ENCODE measurements around the gene SMARCE1.

Gene SMARCE1

GRCh38 chr17:40612599-40613244, 34.9 kb downstream of the SMARCE1 start:
- no peak for DNase-seq (ENCODE audit: low read depth in 2 of 2, low spot score in 1 of 2)

DNA sequence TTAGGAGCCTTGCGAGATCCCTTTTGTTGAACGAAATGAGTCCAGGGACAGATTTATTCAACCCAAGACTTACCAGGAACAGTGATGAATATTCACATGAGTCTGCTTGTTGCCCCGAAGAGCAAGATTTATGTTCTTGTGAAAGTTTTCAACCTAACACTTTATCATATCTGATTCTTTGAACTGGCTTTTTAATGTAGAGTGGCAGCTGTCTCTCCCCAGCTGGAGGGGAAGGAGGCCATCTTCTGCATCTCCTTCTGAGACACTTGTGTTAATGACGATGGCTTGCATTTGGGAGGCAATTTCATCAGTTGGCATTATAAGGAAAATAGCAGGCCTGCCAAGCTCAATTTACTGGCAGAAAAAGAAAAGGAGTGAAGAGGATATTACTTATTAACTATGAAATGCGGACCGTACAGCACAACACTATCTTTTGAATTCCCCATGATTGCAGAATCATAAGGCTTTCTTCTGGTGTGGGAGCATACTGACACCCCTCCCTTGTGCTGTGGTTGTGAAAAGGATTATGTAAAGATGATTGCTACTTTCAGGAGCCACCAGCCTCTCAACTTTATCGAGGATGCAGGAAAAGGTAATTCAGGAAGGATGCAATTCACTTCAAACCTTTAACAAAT, 35.7 kb downstream of the SMARCE1 start:
- DNase-seq (ENCODE audit: low read depth in 2 of 2, low spot score in 1 of 2): no peak

DNA sequence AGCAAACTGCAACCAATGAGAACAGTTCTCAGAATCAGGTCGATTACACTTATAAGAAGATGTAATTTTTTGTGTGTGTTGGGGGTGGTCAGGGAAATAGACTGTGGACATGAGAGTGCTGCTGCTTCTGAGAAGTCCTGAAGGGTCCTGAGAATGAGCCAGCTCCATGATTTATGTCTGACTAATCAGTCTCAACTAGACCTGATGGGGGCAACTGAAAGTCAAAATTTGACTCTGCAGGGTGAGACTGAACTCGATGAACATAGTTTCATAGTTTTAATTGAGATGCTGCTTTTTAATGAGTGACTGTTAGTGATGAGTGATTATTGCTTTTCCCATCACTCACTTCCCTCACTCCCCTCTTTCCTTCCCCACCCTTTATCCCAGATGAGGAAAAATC, 37.3 kb downstream of the SMARCE1 start:
- no peak for DNase-seq (ENCODE audit: low read depth in 2 of 2, low spot score in 1 of 2)

DNA sequence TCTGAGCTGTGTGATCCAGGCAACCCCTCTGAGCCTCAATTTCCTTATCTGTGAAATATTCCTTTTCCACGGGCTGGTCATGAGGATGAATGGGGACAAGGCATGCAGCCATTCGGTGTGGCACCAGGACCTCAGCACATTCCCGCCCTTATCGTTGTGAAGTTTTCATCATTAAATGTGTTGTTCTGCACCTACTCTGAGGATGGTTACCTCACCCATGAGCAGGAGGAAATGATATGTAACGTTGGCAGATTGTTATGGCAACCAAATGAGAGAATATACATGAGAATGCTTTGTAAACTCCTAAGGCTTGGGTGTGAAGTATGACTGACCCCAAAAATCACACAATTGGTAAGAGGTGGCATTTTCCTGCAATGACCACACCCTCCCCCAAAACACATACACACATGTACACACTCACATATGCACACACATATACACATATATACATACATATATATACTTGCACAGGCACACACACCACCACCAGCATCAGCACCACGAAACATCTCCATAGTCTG, 39.5 kb downstream of the SMARCE1 start:
- no peak for DNase-seq (ENCODE audit: low read depth in 2 of 2, low spot score in 1 of 2)

DNA sequence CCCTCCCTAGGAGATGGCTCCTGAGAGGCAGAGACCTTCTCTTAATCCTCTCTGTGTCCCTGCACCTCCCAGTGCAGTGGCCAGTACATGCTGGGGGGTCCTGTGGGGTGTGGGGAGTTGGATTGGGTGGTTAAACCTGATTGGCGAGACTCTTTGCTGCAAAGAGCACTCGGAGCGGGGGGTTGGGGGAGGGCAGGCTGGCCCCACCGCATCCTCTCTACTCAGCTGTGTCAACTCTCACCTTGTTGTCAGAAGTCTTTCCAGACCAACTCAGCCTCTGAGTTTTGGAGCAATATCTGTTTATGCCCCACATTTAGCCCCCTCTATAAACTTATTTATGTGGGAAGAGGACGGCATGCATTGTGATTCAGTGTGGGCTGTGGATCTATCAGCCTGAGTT, 40.0 kb downstream of the SMARCE1 start:
- no peak for DNase-seq (ENCODE audit: low read depth in 2 of 2, low spot score in 1 of 2)

- DNase-seq (ENCODE audit: low read depth in 2 of 2, low spot score in 1 of 2): no peak
These were observed 40.9 kb downstream of the SMARCE1 start for GRCh38 chr17:40606548-40607353.

DNA sequence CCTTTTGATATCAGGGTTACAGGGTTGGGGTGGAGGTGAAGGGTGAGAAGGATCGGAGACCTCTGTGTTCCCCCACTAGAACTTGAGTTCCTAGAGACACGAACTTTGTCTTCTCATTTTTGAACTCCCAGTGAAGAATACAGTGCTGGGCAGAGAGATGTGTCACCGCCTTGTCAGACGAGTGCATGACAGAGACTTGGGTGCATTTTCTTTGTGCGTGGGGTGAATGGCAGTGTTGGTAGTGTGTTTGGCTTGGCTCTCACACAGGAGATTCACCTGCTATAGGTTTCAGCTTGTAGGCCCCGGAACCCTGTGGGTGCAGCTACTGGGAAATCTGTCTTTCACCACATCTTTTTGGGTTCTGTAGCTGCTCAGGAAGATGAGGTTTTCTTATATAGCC, 42.3 kb downstream of the SMARCE1 start:
- DNase-seq (ENCODE audit: low read depth in 2 of 2, low spot score in 1 of 2): no peak

DNA sequence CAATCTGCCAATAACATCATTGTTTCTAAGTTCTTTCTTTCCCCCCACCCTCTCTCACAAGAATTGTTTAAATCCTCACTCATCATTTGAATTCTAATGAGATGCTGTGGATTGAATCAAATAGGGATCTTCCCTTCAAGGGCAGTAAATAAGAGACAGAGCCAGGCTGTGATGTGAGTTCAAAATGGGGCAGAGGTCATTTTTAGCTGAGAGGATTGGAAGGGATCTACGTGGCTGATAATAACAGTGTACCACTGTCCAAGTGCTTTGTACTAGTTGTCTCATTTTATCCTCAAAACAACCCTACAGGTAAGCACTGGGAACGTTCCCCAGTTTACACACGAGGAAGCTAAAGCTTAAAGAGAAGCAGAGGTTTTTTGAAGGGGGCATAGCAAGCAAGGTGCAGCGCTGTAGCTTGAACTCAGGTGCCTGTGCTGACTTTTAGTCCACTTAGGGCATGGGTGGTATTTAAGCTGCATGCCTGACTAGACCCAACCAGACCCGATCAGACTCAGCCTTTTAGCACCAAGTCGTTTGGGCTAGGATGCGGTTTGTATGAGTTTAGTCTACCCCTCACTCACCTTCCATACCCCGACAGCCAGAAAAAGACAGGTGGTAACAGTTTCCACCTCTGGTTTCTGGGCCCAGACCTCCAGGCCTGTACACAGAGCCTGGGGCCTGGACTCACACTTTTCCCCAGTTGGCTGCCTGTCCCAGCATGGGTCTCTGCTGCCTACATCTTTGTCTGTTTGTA, 43.1 kb downstream of the SMARCE1 start:
- no peak for DNase-seq (ENCODE audit: low read depth in 2 of 2, low spot score in 1 of 2)

DNA sequence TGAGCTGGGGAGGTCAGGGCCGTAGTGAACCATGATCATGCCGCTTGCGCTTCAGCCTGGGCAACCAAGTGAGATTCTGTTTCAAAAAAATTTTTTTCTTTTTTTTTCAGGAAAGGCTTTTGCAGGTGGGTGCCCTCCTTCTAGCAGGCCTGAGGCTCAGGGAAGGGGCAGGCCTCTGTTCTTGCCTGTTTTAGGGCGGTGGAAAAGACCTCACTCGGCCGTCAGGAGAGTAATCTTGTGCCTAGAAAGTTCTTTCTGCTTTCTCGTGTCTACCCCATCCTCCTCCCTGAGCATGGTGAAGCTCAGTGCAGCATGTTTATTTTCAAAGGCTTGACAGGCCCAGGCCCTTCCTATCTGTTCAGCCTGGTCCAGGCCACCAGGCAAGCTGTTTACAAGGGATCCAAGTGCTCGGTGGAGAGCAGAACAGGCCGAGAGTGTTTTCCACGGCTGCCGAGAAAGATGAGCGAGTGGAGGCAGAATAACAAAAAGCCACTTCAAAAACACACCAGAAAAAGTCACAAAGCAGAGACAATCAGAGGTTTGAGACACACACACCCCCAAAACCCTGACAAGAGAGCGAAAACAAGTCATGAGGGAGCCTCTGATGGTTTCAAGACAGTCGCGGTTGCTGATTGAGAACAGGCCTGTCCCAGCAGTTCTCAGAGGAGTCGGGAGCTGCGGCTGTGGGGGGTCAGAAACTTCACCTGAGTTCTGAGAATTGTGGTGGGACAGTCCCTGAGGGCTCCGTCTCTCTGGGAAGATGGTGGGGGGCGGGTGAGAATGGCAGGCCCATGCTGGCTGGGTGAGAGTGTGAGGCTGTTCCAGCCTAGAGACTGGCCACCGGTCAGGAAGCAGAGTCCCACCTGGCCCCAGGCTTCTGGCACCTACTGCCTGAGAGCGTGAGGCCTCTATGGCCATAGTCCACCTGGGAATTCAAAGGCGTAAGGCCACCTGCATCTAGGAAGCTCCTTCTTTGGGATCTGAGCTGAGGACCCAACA, 44.9 kb downstream of the SMARCE1 start:
- no peak for DNase-seq (ENCODE audit: low read depth in 2 of 2, low spot score in 1 of 2)

DNA sequence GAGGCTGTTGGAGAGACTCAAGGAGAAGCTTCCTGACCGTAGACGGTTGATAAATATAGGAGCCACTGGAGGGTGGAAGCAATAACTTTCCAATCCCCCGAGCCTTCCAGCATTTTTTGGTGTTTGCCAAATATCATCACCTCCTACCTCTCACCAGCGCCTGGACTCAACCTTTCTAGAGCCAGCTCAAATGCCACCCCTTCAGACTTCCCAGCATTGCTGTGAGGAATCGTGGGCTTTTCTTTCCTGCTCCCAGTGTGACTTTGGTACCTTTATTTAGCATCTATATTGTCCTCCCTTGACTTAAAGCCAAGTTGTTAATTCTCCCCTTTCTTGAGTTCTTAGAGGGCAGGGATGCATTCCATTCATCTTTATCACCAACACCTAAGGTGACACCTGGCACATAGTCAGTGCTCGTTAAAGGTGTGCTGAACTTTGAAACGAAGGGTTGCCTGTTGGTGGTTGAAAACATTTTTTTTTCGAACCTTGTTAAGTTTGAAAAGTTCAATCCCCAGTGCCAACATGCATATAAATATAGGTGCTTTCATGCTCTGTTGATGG, 47.1 kb downstream of the SMARCE1 start:
- no peak for DNase-seq (ENCODE audit: low read depth in 2 of 2, low spot score in 1 of 2)

GRCh38 chr17:40599468-40599763, 48.2 kb downstream of the SMARCE1 start:
- no peak for DNase-seq (ENCODE audit: low read depth in 2 of 2, low spot score in 1 of 2)

DNA sequence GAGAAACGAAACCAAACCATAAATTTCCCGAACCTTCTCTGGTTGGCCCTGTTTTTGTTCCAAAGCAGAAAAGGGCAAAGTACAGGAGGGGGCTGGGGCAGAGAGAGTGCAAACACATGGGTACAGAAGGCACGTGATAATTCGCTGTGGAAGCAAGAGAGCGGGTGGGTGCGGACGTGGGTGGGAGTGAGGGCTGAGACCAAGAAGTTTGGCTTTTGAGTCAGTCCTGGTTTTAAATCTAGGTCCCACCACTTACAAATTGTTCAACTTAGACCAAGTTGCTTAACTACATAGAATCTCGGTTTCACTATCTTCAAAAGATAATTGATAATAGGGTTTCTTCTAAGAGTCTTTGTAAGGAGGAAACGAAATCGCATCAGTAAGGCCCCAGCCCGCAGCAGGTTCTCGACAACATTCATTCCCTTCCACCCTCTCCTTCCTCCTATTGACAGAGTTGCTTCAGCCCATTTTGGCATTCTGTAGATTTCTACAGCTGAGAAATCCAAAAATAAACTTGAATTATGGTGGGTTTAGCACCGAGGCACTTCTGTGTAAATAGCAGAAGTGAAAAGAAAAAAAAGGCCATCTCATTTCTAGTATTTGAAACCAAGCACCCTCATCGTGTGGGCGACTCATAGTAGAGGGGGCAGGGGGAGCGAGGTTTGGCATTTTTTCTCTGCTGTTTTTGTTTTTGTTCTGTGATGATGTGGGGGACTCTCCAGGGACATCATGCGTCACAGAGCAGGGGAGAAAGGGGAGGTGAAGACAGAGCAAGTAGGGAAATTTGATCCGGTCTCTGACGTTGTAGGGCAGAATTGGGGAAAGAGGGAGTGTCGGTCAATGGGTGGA, 48.8 kb downstream of the SMARCE1 start:
- DNase-seq (ENCODE audit: low read depth in 2 of 2, low spot score in 1 of 2): peak; percentile 46 to 72

DNA sequence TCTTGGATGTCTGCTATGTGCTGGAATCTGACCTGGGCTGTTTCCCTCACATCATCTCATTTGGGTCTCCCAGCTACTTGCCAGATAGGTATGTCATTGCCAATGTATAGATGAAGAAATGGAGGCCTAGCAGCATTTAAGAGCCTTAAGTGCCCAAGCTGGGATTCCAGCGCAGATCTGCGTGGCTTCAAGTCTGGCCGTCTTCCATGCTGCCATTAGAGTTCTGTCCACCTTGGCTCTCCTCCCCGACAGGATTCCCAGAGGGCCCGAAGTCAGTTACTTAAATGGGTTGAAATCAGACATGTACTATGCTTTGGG, 49.4 kb downstream of the SMARCE1 start:
- DNase-seq (ENCODE audit: low read depth in 2 of 2, low spot score in 1 of 2): no peak

DNA sequence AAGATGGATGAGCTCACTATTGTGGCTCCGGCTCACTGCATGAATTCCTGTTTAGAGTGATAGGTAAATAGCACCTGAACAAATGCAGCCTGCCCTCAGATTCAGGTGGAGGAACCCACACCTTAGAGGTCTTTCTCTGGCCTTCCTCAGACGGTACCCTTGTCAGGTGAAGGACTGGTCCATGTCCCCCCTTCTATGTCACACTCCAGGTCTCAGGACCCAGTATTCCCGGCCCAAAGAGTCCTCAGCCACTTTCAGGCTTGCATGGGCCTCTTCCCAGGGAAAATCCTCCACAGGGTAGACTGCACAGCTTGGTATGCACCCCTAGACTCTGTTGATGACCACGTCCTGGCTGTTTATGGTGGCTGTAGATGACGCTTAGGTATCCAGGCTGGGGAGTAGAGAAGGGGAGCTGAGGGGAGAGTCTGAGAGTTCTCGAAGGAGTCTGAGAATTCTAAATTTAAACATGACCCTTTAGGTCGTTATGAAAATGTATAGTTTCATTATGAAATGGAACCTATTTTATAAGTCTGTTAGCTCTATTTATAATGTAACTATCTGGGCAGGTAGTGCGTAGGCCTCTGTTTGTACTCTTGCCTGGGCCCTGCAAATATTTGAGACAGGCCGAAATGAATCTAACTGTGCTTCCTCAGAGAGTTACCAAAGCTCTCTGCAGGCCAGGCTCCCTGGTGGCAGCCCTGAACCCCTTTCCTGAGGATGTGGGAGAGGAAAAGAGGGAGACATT, 49.9 kb downstream of the SMARCE1 start:
- no peak for DNase-seq (ENCODE audit: low read depth in 2 of 2, low spot score in 1 of 2)

- no peak for DNase-seq (ENCODE audit: low read depth in 2 of 2, low spot score in 1 of 2)
These were observed 50.5 kb downstream of the SMARCE1 start for GRCh38 chr17:40597156-40597555.

- no peak for DNase-seq (ENCODE audit: low read depth in 2 of 2, low spot score in 1 of 2)
These were observed 51.2 kb downstream of the SMARCE1 start for GRCh38 chr17:40596261-40596919.

GRCh38 chr17:40590742-40591141, 56.9 kb downstream of the SMARCE1 start:
- DNase-seq (ENCODE audit: low read depth in 2 of 2, low spot score in 1 of 2): no peak

DNA sequence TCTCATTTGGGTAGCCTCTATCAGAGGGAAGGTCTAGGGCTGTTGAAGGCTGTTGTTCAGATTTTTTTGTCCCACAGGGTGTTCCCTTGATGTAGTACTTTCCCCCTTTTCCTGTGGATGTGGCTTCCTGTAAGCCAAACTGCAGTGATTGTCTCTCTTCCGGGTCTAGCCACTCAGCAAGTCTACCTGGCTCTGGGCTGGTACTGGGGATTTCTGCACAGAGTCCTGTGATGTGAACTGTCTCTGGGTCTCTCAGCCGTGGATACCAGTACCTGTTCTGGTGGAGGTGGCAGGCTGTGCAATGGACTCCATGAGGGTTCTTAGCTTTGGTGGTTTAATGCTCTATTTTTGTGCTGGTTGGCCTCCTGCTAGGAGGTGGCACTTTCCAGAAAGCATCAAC, 59.1 kb downstream of the SMARCE1 start:
- DNase-seq (ENCODE audit: low read depth in 2 of 2, low spot score in 1 of 2): no peak

Data from stimulated activated CD8-positive, alpha-beta memory T cell treated with anti-CD3 and anti-CD28 coated beads, Interleukin-4, amount 100 ng/mL, for 4 hours (primary cell).